KMS-11 (cell line): ENCODE measurements around the gene ABCC6.

Source experiments
- H2AFZ ChIP-seq: fragments of 200-600 bp; sonication (generic); 2 replicates; pipeline ENCODE4 v1.6.1; 2016; ENCODE audit warnings: antibody characterized with exemption, mixed run types, low read depth
- H3K27ac ChIP-seq: fragments of 200-600 bp; sonication (generic); 2 replicates; pipeline ENCODE4 v1.6.1; 2016; ENCODE audit warnings: mild to moderate bottlenecking, mixed run types
- H3K27me3 ChIP-seq: fragments of 200-600 bp; sonication (generic); 2 replicates; pipeline ENCODE4 v1.6.1; 2017; ENCODE audit warnings: mild to moderate bottlenecking, low read depth, mixed run types, moderate library complexity; ENCODE audit not compliant: insufficient read depth
- H3K36me3 ChIP-seq: fragments of 200-600 bp; sonication (generic); 2 replicates; pipeline ENCODE4 v1.6.1; 2017; ENCODE audit warnings: mild to moderate bottlenecking, mixed run types; ENCODE audit not compliant: insufficient read depth
- H3K4me1 ChIP-seq: fragments of 200-600 bp; sonication (generic); 2 replicates; pipeline ENCODE4 v1.6.1; 2016; ENCODE audit warnings: mild to moderate bottlenecking, low read depth, mixed run types; ENCODE audit not compliant: poor library complexity, severe bottlenecking
- H3K4me2 ChIP-seq: fragments of 200-600 bp; sonication (generic); 2 replicates; pipeline ENCODE4 v1.7.0; 2016; ENCODE audit warnings: mild to moderate bottlenecking, mixed run types
- H3K4me3 ChIP-seq: fragments of 200-600 bp; sonication (generic); IDR thresholded peaks from 2 replicates; pipeline ENCODE4 v1.6.1; 2017; ENCODE audit warnings: low read depth, low read length, mixed read lengths; ENCODE audit not compliant: insufficient read depth
- H3K79me2 ChIP-seq: fragments of 200-600 bp; sonication (generic); 2 replicates; pipeline ENCODE4 v1.6.1; 2016; ENCODE audit warnings: low read depth, mixed run types; ENCODE audit not compliant: insufficient read depth
- H3K9ac ChIP-seq: fragments of 200-600 bp; sonication (generic); 2 replicates; pipeline ENCODE4 v1.6.1; 2016; ENCODE audit warnings: mild to moderate bottlenecking, mixed run types
- H4K20me1 ChIP-seq: fragments of 200-600 bp; sonication (generic); 2 replicates; pipeline ENCODE4 v1.6.1; 2016; ENCODE audit warnings: mild to moderate bottlenecking, mixed run types; ENCODE audit not compliant: insufficient read depth
- TF ChIP-seq, protein P1 (sequence below): fragments of 200-600 bp; sonication (generic); conservative IDR thresholded peaks from 2 replicates; pipeline ENCODE4 v1.6.1; 2017; ENCODE audit warnings: low read depth, mild to moderate bottlenecking, antibody characterized with exemption, low read length, moderate library complexity, mixed read lengths

The ABCC6 gene

GRCh38 chr16:16137110-16137509, 86.2 kb downstream of the ABCC6 start:
- Histone ChIP-seq H3K4me2 (no peak overlapping the region), H2AFZ (no peak overlapping the region), H3K4me1 (no peaks in the 10 kb centered on the region), H3K9ac (no peak overlapping the region), H3K4me3 (no peak overlapping the region), H3K36me3 (peaks cover 18% of the 10 kb centered on the region; the same call in 1 of the 2 replicates), H4K20me1 (no peaks in the 10 kb centered on the region), H3K79me2 (no peaks in the 10 kb centered on the region), H3K27me3 (no peaks in the 10 kb centered on the region), H3K27ac (no peak overlapping the region)
- TF ChIP-seq, protein P1, sequence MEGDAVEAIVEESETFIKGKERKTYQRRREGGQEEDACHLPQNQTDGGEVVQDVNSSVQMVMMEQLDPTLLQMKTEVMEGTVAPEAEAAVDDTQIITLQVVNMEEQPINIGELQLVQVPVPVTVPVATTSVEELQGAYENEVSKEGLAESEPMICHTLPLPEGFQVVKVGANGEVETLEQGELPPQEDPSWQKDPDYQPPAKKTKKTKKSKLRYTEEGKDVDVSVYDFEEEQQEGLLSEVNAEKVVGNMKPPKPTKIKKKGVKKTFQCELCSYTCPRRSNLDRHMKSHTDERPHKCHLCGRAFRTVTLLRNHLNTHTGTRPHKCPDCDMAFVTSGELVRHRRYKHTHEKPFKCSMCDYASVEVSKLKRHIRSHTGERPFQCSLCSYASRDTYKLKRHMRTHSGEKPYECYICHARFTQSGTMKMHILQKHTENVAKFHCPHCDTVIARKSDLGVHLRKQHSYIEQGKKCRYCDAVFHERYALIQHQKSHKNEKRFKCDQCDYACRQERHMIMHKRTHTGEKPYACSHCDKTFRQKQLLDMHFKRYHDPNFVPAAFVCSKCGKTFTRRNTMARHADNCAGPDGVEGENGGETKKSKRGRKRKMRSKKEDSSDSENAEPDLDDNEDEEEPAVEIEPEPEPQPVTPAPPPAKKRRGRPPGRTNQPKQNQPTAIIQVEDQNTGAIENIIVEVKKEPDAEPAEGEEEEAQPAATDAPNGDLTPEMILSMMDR = no peak

DNA sequence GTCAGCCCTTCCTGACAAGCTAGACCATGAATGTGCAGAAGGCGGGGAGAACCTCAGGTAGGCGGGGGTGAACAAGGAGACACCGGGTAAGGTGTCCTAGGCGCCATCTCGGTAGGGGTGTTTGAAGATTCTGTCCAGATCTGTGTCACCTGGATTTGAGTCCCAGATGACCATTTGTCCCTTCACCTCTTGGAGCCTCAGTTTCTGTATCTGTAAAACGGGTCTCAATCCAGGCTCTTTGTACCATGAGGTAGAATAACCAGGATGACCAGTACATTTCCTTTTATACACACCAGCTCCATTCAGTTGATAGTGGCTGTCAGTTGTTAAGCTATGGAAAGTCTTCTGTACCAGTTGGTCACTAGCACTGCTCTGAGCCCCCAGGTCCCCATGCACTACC, 86.7 kb downstream of the ABCC6 start:
- H3K4me3 ChIP-seq = no peak overlapping the region
- H3K27me3 ChIP-seq = no peaks in the 10 kb centered on the region
- peaks cover 18% of the 10 kb centered on the region; the same call in 1 of the 2 replicates for H3K36me3 ChIP-seq
- H3K4me1 ChIP-seq = no peaks in the 10 kb centered on the region
- H3K27ac ChIP-seq = no peak overlapping the region
- TF ChIP-seq, protein P1 = no peak
- H3K9ac ChIP-seq = no peak overlapping the region
- no peak overlapping the region for H3K4me2 ChIP-seq
- H3K79me2 ChIP-seq = no peaks in the 10 kb centered on the region
- no peak overlapping the region for H2AFZ ChIP-seq
- H4K20me1 ChIP-seq = no peaks in the 10 kb centered on the region

- no peaks in the 10 kb centered on the region for H3K4me1 ChIP-seq
- H2AFZ ChIP-seq = no peak overlapping the region
- H3K36me3 ChIP-seq = peaks cover 18% of the 10 kb centered on the region; the same call in 1 of the 2 replicates
- H3K4me3 ChIP-seq = no peak overlapping the region
- no peaks in the 10 kb centered on the region for H3K27me3 ChIP-seq
- H3K79me2 ChIP-seq = no peaks in the 10 kb centered on the region
- H3K4me2 ChIP-seq = no peak overlapping the region
- TF ChIP-seq, protein P1 = no peak
- no peaks in the 10 kb centered on the region for H4K20me1 ChIP-seq
- H3K9ac ChIP-seq = no peak overlapping the region
- H3K27ac ChIP-seq = no peak overlapping the region
Observed at GRCh38 chr16:16133943-16134604, 89.2 kb downstream of the ABCC6 start.

GRCh38 chr16:16131659-16132058, 91.6 kb downstream of the ABCC6 start:
- no peaks in the 10 kb centered on the region for H3K79me2 ChIP-seq
- H3K9ac ChIP-seq = no peak overlapping the region
- no peaks in the 10 kb centered on the region for H4K20me1 ChIP-seq
- no peaks in the 10 kb centered on the region for H3K27me3 ChIP-seq
- TF ChIP-seq, protein P1 = no peak
- H3K36me3 ChIP-seq = peaks cover 12% of the 10 kb centered on the region; the same call in 1 of the 2 replicates
- H3K4me1 ChIP-seq = no peaks in the 10 kb centered on the region
- no peak overlapping the region for H3K4me3 ChIP-seq
- no peak overlapping the region for H3K4me2 ChIP-seq
- H3K27ac ChIP-seq = no peak overlapping the region
- H2AFZ ChIP-seq = no peak overlapping the region
